ENCODE data around the gene CAND2.

DNA sequence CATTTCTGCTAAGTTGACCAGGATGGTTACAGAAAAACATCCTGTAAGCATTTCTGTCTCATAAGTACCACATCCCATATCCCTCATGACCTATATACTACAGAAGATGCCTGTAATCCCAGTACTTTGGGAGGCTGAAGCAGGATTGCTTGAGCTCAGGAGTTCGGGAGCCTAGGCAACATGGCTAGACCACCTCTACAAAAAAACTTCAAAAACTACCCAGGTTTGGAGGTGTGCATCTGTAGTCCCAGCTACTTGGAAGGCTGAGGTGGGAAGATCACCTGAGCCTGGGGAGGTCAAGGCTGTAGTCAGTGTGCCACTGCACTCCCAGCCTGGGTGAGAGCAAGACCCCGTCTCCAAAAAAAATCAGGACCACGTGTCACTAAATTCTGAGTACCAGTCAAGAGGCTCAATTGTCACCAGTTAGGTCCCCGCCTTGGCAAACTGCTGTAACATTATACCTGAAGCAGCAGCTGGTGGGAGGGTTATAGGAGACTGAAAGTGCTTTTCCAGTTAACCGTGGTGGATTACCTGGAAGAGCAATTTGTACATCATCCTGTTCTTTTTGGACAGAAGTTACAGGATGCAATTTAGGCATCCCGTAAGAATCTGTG is 38.7 kb downstream of the CAND2 start:
- no peak for TF ChIP-seq CTCF (IDR thresholded peaks at IDR 0.05; ENCODE audit: poor library complexity)
- no peak for TF ChIP-seq EZH2 (IDR thresholded peaks at IDR 0.05; ENCODE audit: borderline replicate concordance)

All from hepatocyte (in vitro differentiated cells).